Measurements from ENCODE around the gene TENT5C.

TENT5C gene

DNA sequence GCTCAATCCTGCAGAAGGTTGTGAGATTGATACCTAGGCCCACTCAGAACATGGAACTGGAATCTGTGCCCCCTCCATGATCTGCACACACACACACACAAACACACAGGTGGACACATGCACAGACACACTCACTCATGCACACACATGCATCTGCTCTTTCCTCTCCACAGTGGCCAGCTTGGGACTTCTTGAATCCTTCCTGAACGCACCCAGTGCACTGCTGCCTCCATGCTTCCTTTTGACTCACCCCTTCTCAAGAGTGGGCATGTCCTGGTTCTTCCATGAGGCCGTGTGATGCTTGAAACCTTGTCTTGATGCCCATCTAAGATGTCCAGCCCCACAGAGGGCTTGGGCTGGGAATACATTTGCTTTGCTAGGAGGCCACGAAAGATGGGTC is 25.4 kb upstream of the TENT5C start:
- Histone ChIP-seq H3K9me3 (ENCODE audit: control insufficient read depth, insufficient read depth, low read depth, low read length) (no peaks in the 10 kb centered on the region), H3K4me1 (ENCODE audit: control insufficient read depth, insufficient read depth, low read length) (no peaks in the 10 kb centered on the region), H3K27ac (ENCODE audit: extremely low read depth, low read depth, low read length) (no peak overlapping the region), H3K36me3 (ENCODE audit: control insufficient read depth in 2 of 2, insufficient read depth in 1 of 2, low read length in 2 of 2) (no peaks in the 10 kb centered on the region), H3K4me3 (ENCODE audit: low read depth, low read length) (no peak overlapping the region)
- TF ChIP-seq KLF10 (tag by site-specific recombination; IDR thresholded peaks at IDR 0.05) = no peak
- TF ChIP-seq ZNF394 (tag by site-specific recombination; IDR thresholded peaks at IDR 0.05; ENCODE audit: borderline replicate concordance) = no peak
- TF ChIP-seq ZBTB21 (tag by site-specific recombination; IDR thresholded peaks at IDR 0.05) = no peak
- TF ChIP-seq ZNF416 (tag by site-specific recombination; IDR thresholded peaks at IDR 0.05) = no peak
- TF ChIP-seq, protein P1, sequence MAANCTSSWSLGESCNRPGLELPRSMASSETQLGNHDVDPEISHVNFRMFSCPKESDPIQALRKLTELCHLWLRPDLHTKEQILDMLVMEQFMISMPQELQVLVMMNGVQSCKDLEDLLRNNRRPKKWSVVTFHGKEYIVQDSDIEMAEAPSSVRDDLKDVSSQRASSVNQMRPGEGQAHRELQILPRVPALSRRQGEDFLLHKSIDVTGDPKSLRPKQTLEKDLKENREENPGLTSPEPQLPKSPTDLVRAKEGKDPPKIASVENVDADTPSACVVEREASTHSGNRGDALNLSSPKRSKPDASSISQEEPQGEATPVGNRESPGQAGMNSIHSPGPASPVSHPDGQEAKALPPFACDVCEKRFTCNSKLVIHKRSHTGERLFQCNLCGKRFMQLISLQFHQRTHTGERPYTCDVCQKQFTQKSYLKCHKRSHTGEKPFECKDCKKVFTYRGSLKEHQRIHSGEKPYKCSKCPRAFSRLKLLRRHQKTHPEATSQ (tag by site-specific recombination; IDR thresholded peaks at IDR 0.05) = no peak
- no peak for TF ChIP-seq ZNF701 (tag by site-specific recombination; IDR thresholded peaks at IDR 0.05)
- TF ChIP-seq ZNF121 (tag by site-specific recombination; IDR thresholded peaks at IDR 0.05) = no peak
- ChIA-PET CTCF (interaction anchor here (0.5 to 1.6 kb wide), 3 partner anchors 46 to 946 kb away, joined by 3 to 5 read pairs (median 4); no protein-coding TSS in a partner anchor), POLR2A (no interaction called here)

DNA sequence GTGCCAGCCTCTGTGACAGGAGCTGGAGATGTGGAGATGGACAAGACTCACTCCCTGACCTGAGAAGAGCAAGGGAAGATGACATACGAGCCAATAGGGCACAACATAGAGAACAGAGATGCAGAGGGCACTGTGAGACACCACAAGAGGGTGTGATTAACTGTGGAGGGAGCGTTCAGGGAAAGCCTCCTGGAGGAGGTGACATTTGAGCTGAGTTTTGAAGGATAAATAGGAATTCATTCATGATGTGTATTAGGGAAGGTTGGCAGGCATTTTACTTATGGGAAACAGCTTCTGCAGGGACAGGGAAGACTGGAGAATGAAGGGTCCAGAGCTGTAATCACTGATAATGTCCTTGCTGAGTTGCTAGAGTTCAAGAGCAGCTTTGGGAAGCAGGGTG is 25.0 kb upstream of the TENT5C start:
- H3K9me3 ChIP-seq (ENCODE audit: control insufficient read depth, insufficient read depth, low read depth, low read length) = no peaks in the 10 kb centered on the region
- ChIA-PET POLR2A (no interaction called here), CTCF (interaction anchor here (0.5 to 1.6 kb wide), 4 partner anchors 46 to 1054 kb away, joined by 3 to 5 read pairs (median 4); no protein-coding TSS in a partner anchor)
- H3K27ac ChIP-seq (ENCODE audit: extremely low read depth, low read depth, low read length) = no peak overlapping the region
- TF ChIP-seq ZNF140 (tag by site-specific recombination; IDR thresholded peaks at IDR 0.05) (no peak), ZBTB21 (tag by site-specific recombination; IDR thresholded peaks at IDR 0.05) (no peak), ZBTB48 (tag by site-specific recombination; IDR thresholded peaks at IDR 0.05) (no peak), PRDM4 (tag by site-specific recombination; IDR thresholded peaks at IDR 0.05) (no peak), TRIM28 (IDR thresholded peaks at IDR 0.05; ENCODE audit: borderline replicate concordance, low read length) (no peak), ZNF184 (tag by site-specific recombination; IDR thresholded peaks at IDR 0.05) (no peak), ZNF23 (tag by site-specific recombination; IDR thresholded peaks at IDR 0.05; ENCODE audit: borderline replicate concordance) (no peak), ZNF776 (tag by site-specific recombination; IDR thresholded peaks at IDR 0.05; ENCODE audit: borderline replicate concordance) (no peak), ZNF10 (tag by site-specific recombination; IDR thresholded peaks at IDR 0.05) (no peak), ZFP37 (tag by site-specific recombination; IDR thresholded peaks at IDR 0.05) (no peak), ZNF76 (tag by site-specific recombination; IDR thresholded peaks at IDR 0.05; ENCODE audit: borderline replicate concordance, low read depth) (no peak), ZNF677 (tag by site-specific recombination; IDR thresholded peaks at IDR 0.05) (no peak), SCRT2 (tag by site-specific recombination; IDR thresholded peaks at IDR 0.05) (no peak), GLI4 (tag by site-specific recombination; IDR thresholded peaks at IDR 0.05) (no peak)
- no peaks in the 10 kb centered on the region for H3K4me1 ChIP-seq (ENCODE audit: control insufficient read depth, insufficient read depth, low read length)
- no peak overlapping the region for H3K4me3 ChIP-seq (ENCODE audit: low read depth, low read length)
- no peaks in the 10 kb centered on the region for H3K36me3 ChIP-seq (ENCODE audit: control insufficient read depth in 2 of 2, insufficient read depth in 1 of 2, low read length in 2 of 2)

Measured in HEK293 (cell line).